ENCODE data around the gene DDTL.
"Not testable (repeated sequence)": the region's sequence is repeated elsewhere in the genome, so short reads cannot be mapped to it uniquely, and the experiment has no call there.

Gene DDTL

GRCh38 chr22:23970816-23971486 is 4.3 kb downstream of the DDTL start:
- no peak for DNase-seq

- not testable (repeated sequence) for DNase-seq
Measured at GRCh38 chr22:23971927-23972326, 5.2 kb downstream of the DDTL start.

GRCh38 chr22:23974345-23974744 is 7.7 kb downstream of the DDTL start, which contains the start of gene DDT:
Gene DDT, minus strand, starts transcription at chr22:23974441. Its CDS starts 27 bp downstream, at chr22:23974414.
- DNase-seq = not testable (repeated sequence)

GRCh38 chr22:23974836-23975352 is 8.2 kb downstream of the DDTL start:
- DNase-seq = not testable (repeated sequence)

GRCh38 chr22:23977304-23977703 is 10.6 kb downstream of the DDTL start:
- DNase-seq = not testable (repeated sequence)

GRCh38 chr22:23979557-23980240 is 13.0 kb downstream of the DDTL start, which contains the start of gene GSTT2:
Gene GSTT2, plus strand, starts transcription at chr22:23980134.
- DNase-seq = not testable (repeated sequence)

GRCh38 chr22:23980567-23980966 is 13.9 kb downstream of the DDTL start:
- not testable (repeated sequence) for DNase-seq

- DNase-seq = no peak
Measured at GRCh38 chr22:23984430-23984829, 17.7 kb downstream of the DDTL start.

GRCh38 chr22:23986089-23986488 is 19.4 kb downstream of the DDTL start:
- DNase-seq = not testable (repeated sequence)

- DNase-seq = not testable (repeated sequence)
Measured at GRCh38 chr22:23986538-23987178, 20.0 kb downstream of the DDTL start.

GRCh38 chr22:23989583-23990244 is 23.0 kb downstream of the DDTL start:
- not testable (repeated sequence) for DNase-seq

GRCh38 chr22:23993080-23993479 is 26.4 kb downstream of the DDTL start:
- not testable (repeated sequence) for DNase-seq

GRCh38 chr22:23993581-23994177 is 27.0 kb downstream of the DDTL start:
- DNase-seq = not testable (repeated sequence)

- no peak for DNase-seq
Measured at GRCh38 chr22:23997092-23997491, 30.4 kb downstream of the DDTL start.

GRCh38 chr22:23999779-24000178 is 33.1 kb downstream of the DDTL start:
- DNase-seq = not testable (repeated sequence)

- DNase-seq = no peak
Measured at GRCh38 chr22:24001314-24001713, 34.6 kb downstream of the DDTL start.

GRCh38 chr22:24002272-24002671 is 35.6 kb downstream of the DDTL start:
- DNase-seq = no peak

- no peak for DNase-seq
Measured at GRCh38 chr22:24002851-24003250, 36.2 kb downstream of the DDTL start.

GRCh38 chr22:24003887-24004286 is 37.2 kb downstream of the DDTL start:
- DNase-seq = no peak

GRCh38 chr22:24005201-24005600 is 38.5 kb downstream of the DDTL start, which contains the start of gene GSTT4:
Gene GSTT4, minus strand, starts transcription at chr22:24005453. Its CDS starts 97 bp downstream, at chr22:24005356.
- DNase-seq = no peak

- no peak for DNase-seq
Measured at GRCh38 chr22:24006207-24006913, 39.7 kb downstream of the DDTL start.

- no peak for DNase-seq
Measured at GRCh38 chr22:24006914-24007214, 40.2 kb downstream of the DDTL start.
